ENCODE data around the gene ZNF606. TPM values are rescaled to one million over a fixed set of nuclear protein-coding genes. Genes with fewer than 3 reads are reported as not detected.

The ZNF606 gene
- total RNA-seq, 2 experiments from 2014 or later, result 11.1 to 13.6 TPM

DNA sequence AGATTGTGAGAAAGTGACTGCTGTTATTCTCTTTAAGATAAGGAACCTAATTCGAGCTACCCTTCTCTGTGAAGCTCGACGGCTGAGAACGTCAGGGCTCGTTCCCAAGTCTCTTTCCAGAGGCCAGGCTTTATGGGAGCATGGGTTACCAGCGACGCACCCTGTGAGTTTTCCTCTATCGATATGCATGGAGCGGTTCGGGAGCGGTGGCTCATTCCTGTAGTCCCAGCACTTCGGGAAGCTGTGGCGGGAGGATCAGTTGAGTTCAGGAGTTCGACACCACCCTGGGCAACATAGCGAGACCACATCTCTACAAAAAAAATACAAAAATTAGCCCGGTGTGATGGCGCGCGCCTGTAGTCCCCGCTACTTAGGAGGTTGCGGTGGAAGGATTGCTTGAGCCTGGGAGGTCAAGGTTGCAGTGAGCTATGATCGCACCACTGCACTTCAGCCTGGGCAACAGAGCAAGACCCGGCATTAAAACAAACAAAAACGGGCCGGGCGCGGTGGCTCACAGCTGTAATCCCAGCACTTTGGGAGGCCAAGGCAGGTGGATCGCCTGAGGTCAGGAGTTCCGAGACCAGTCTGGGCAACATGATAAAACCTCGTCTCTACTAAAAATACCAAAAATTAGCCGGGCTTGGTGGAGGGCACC is 681 bp upstream of the ZNF606 start:
- peak overlapping the region; percentile 93 for H3K27ac Mint-ChIP-seq
- POLR2A ChIA-PET, result interaction anchor here (0.6 to 3.3 kb wide), 30 partner anchors 9 to 1587 kb away, joined by 3 to 32 read pairs (median 4); partner anchors contain the start of genes ZFP28, ZNF135, ZNF154 and ZNF274
- peak overlapping the region; percentile 78 for H3K4me3 Mint-ChIP-seq
- peaks cover 15% of the 10 kb centered on the region for H3K9me3 Mint-ChIP-seq
- TF ChIP-seq, protein P1, sequence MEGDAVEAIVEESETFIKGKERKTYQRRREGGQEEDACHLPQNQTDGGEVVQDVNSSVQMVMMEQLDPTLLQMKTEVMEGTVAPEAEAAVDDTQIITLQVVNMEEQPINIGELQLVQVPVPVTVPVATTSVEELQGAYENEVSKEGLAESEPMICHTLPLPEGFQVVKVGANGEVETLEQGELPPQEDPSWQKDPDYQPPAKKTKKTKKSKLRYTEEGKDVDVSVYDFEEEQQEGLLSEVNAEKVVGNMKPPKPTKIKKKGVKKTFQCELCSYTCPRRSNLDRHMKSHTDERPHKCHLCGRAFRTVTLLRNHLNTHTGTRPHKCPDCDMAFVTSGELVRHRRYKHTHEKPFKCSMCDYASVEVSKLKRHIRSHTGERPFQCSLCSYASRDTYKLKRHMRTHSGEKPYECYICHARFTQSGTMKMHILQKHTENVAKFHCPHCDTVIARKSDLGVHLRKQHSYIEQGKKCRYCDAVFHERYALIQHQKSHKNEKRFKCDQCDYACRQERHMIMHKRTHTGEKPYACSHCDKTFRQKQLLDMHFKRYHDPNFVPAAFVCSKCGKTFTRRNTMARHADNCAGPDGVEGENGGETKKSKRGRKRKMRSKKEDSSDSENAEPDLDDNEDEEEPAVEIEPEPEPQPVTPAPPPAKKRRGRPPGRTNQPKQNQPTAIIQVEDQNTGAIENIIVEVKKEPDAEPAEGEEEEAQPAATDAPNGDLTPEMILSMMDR (IDR thresholded peaks at IDR 0.05), result no peak
- H3K4me3 ChIP-seq (ENCODE audit: low read length), result peak overlapping the region; percentile 95
- H3K36me3 Mint-ChIP-seq (ENCODE audit: low read depth), result peaks cover 94% of the 10 kb centered on the region
- peak overlapping the region; percentile 71 to 87 for H3K27ac ChIP-seq (ENCODE audit: low read depth in 1 of 2, low read length in 2 of 2)
- H3K4me1 ChIP-seq (ENCODE audit: insufficient read depth, low read length), result peaks cover 24% of the 10 kb centered on the region
- H3K4me1 Mint-ChIP-seq (ENCODE audit: low read depth), result peaks cover 23% of the 10 kb centered on the region
- peaks cover 35% of the 10 kb centered on the region for H3K36me3 ChIP-seq (ENCODE audit: insufficient read depth, low read length)
- no peaks in the 10 kb centered on the region for H3K27me3 Mint-ChIP-seq
- H3K9me3 ChIP-seq (ENCODE audit: control insufficient read depth in 1 of 2, insufficient read depth in 1 of 2, low read length in 2 of 2), result peaks cover 49 to 61% of the 10 kb centered on the region in 2 experiments
- no peak for ATAC-seq (ENCODE audit: poor library complexity)
- DNase-seq, result no peak
- CTCF ChIA-PET, result interaction anchor here (1.3 kb wide), 1 partner anchor 152 kb away, joined by 3 read pairs; no protein-coding TSS in a partner anchor
- no peaks in the 10 kb centered on the region for H3K27me3 ChIP-seq (ENCODE audit: control insufficient read depth in 1 of 2, insufficient read depth in 2 of 2, low read length in 2 of 2)
- intact Hi-C loops (cut with DNase I, micrococcal nuclease), result loop anchor here (2.0 to 10.0 kb wide), 7 partner anchors 86 to 1608 kb away; partner anchors contain the start of genes ZNF329 (in 2 of the 2), ZNF417 (in 1 of the 2), ZNF582 (in 1 of the 2) and ZNF671 (in 1 of the 2)

DNA sequence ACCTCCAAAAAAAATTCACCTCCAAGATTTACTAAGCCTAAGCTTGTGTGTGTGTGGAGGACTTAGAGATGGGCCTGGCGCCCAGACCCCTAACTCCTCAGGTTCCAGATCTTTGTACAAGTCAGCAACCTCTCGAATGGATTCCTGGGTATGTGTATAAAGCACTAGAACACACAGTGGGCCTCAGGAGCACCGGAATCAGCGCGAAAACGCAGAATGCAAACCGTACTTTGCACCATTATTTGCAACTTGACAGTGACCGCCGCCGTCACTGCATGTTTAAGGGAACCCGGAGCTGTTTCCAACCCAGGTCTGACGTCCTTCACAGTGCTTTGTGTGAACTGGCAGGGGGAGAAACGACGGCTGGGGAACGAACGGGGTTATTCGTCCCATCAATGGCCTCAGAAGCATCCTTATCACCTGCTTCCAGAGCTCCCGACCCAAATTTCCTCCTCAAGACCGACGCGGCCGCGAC is 688 bp downstream of the ZNF606 start:
- Histone ChIP-seq H3K4me3 (ENCODE audit: low read length) (peak overlapping the region; percentile 95), H3K27ac (ENCODE audit: low read depth in 1 of 2, low read length in 2 of 2) (peak overlapping the region; percentile 71 to 87), H3K9me3 (ENCODE audit: control insufficient read depth in 1 of 2, insufficient read depth in 1 of 2, low read length in 2 of 2) (peaks cover 40 to 54% of the 10 kb centered on the region in 2 experiments), H3K36me3 (ENCODE audit: insufficient read depth, low read length) (peaks cover 42% of the 10 kb centered on the region), H3K4me1 (ENCODE audit: insufficient read depth, low read length) (peaks cover 24% of the 10 kb centered on the region), H3K27me3 (ENCODE audit: control insufficient read depth in 1 of 2, insufficient read depth in 2 of 2, low read length in 2 of 2) (no peaks in the 10 kb centered on the region)
- H3K4me1 Mint-ChIP-seq (ENCODE audit: low read depth), result peaks cover 23% of the 10 kb centered on the region
- DNase-seq, result peak in 7 of 14 experiments; percentile 0 to 20 (median 10)
- H3K4me3 Mint-ChIP-seq, result peak overlapping the region; percentile 90
- H3K27ac Mint-ChIP-seq, result peak overlapping the region; percentile 93
- peaks cover 95% of the 10 kb centered on the region for H3K36me3 Mint-ChIP-seq (ENCODE audit: low read depth)
- intact Hi-C loops (cut with DNase I, micrococcal nuclease), result loop anchor here (2.0 to 10.0 kb wide), 7 partner anchors 85 to 1607 kb away; partner anchors contain the start of genes ZNF329 (in 2 of the 2), ZNF417 (in 1 of the 2), ZNF582 (in 1 of the 2) and ZNF671 (in 1 of the 2)
- ChIA-PET POLR2A (interaction anchor here (0.9 to 3.3 kb wide), 19 partner anchors 17 to 1463 kb away, joined by 3 to 32 read pairs (median 5); partner anchors contain the start of genes ZFP28, ZNF135, ZNF274 and ZNF329), CTCF (interaction anchor here (0.9 to 1.3 kb wide), 3 partner anchors 85 to 153 kb away, joined by 3 read pairs; partner anchors contain the start of gene ZSCAN18)
- no peaks in the 10 kb centered on the region for H3K27me3 Mint-ChIP-seq
- TF ChIP-seq, protein P1 (IDR thresholded peaks at IDR 0.05), result no peak
- peaks cover 9% of the 10 kb centered on the region for H3K9me3 Mint-ChIP-seq
- ATAC-seq (ENCODE audit: poor library complexity), result peak; percentile 43

DNA sequence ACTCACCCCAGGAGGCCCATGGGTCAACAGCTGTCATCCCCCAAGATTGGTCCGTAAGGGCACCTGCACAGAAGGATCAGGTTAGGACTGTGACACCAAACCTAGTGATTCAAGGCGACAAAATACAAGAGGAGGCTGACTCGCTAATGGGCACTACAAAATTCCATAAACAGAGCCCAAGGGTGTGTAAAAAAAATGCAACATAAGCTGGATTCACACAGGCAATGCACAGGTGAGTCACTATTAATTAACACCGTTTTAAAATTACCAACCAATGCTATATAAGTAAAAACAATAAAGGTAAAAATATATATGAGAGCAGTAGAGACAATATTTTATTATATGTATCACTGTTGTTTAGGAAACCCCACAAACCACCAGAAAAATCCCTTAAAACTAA is 1.9 kb downstream of the ZNF606 start:
- Mint-ChIP-seq H3K4me3 (peak overlapping the region; percentile 90), H3K4me1 (ENCODE audit: low read depth) (peaks cover 23% of the 10 kb centered on the region), H3K36me3 (ENCODE audit: low read depth) (peaks cover 97% of the 10 kb centered on the region), H3K27me3 (no peaks in the 10 kb centered on the region), H3K9me3 (peaks cover 10% of the 10 kb centered on the region), H3K27ac (peak overlapping the region; percentile 93)
- no peak overlapping the region for H3K27ac ChIP-seq (ENCODE audit: low read depth in 1 of 2, low read length in 2 of 2)
- H3K36me3 ChIP-seq (ENCODE audit: insufficient read depth, low read length), result peaks cover 37% of the 10 kb centered on the region
- H3K9me3 ChIP-seq (ENCODE audit: control insufficient read depth in 1 of 2, insufficient read depth in 1 of 2, low read length in 2 of 2), result peaks cover 35 to 48% of the 10 kb centered on the region in 2 experiments
- ATAC-seq (ENCODE audit: poor library complexity) (no peak), DNase-seq (no peak)
- H3K4me1 ChIP-seq (ENCODE audit: insufficient read depth, low read length), result peaks cover 24% of the 10 kb centered on the region
- H3K27me3 ChIP-seq (ENCODE audit: control insufficient read depth in 1 of 2, insufficient read depth in 2 of 2, low read length in 2 of 2), result no peaks in the 10 kb centered on the region
- TF ChIP-seq, protein P1 (IDR thresholded peaks at IDR 0.05), result no peak
- intact Hi-C loops (cut with DNase I, micrococcal nuclease), result loop anchor here (5.0 to 10.0 kb wide), 6 partner anchors 97 to 1606 kb away; partner anchors contain the start of genes ZNF329 (in 2 of the 2), ZNF582 (in 1 of the 2), ZNF671 (in 1 of the 2) and ZSCAN18 (in 1 of the 2)
- ChIA-PET POLR2A (interaction anchor here (3.3 kb wide), 1 partner anchor 182 kb away, joined by 32 read pairs; the partner anchor contains the start of gene ZNF274), CTCF (no interaction called here)
- no peak overlapping the region for H3K4me3 ChIP-seq (ENCODE audit: low read length)
